GM21447 (cell line): ENCODE measurements around the gene ACSF3.
"Not testable (repeated sequence)": the region's sequence is repeated elsewhere in the genome, so short reads cannot be mapped to it uniquely, and the experiment has no call there.

Experiments used
- ATAC-seq: cut with Tn5 transposase; IDR thresholded peaks from one replicate; pipeline ENCODE4 v1.9.1; 2021; ENCODE audit not compliant: unreplicated experiment

Gene ACSF3

DNA sequence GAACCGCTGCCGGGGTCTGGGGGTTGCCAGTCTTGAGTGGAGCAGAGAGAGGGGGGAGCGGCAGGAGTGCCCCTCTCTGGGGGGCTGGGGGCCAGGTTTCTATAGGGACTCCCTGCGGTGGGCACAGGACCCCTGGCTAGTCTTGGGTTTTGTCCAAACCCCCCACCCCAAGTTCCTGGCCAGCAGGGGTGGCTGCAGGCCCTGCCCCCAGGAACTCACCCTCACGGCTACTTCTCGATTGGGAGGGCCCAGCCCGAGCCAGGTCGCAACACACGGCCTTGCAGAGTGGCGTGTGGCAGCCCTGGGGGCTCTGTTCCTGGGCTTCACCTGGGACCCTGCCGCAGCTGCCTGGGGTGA, 78.5 kb downstream of the ACSF3 start:
- no peak for ATAC-seq

DNA sequence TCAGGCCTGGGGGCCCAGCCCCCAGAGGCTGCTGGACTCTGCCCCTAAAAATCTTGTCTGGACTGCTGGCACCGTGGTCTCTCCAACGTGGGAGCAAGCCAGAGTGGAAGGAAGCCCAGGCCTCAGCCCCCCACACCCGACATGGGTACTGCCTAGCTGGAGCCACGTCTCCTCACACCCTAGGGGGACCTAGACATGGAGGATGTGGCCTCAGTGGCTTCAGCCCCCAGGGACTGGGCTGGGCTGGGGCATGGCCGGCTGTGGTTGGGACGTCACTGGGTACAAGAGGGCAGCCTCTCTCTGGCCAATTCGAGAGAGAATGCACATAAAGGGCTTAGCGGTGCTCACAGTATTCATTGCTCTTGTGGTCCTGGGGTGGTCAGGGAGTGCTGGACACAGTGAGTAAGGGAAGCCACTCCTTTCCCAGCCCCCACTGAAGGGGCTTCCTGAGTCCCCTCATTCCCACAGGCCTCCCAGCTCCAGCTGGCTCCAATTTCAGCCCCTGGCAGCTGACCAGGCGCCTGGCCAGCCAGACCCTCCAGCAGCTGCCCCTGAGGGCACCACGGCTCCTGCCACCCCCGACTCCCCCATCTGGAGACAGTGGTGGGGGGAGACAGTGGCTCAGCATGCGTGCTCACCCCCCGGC, 79.0 kb downstream of the ACSF3 start:
- no peak for ATAC-seq

DNA sequence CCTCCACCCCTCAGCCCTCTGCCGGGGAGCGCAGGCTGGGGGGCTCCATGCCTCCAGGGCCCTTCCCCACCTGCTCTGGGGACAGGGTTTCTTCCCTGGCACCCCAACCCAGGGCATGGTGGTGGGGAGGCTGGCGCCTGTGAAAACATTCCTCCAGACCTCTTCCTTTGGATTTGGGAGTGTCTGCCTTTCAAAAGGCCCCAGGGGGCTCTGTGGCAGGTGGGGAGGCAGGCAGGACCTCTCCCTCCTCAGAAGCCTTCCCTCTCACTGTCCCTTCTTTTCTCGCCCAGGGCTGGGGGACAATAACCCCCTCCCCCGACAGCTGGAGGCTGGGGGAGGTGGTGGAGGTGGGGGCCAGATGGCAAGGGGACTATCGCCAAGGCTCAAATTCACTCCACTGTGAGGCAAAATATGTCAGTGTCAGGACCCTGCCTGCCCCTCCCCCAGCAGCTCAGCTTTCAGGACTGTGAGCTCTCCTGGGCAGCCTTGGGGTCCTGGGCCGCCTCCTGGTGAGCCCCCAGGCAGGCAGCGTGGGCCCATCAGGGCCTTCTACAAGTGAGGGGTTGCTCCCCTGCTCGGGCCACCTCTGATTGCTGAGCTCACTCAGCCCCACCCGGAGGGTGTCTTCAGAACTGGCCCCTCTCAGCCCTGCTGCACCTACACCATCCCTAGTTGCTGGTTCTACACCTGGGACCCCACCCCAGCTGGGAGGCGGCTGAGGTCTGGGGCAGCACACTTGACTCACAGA, 79.7 kb downstream of the ACSF3 start:
- ATAC-seq, result no peak

DNA sequence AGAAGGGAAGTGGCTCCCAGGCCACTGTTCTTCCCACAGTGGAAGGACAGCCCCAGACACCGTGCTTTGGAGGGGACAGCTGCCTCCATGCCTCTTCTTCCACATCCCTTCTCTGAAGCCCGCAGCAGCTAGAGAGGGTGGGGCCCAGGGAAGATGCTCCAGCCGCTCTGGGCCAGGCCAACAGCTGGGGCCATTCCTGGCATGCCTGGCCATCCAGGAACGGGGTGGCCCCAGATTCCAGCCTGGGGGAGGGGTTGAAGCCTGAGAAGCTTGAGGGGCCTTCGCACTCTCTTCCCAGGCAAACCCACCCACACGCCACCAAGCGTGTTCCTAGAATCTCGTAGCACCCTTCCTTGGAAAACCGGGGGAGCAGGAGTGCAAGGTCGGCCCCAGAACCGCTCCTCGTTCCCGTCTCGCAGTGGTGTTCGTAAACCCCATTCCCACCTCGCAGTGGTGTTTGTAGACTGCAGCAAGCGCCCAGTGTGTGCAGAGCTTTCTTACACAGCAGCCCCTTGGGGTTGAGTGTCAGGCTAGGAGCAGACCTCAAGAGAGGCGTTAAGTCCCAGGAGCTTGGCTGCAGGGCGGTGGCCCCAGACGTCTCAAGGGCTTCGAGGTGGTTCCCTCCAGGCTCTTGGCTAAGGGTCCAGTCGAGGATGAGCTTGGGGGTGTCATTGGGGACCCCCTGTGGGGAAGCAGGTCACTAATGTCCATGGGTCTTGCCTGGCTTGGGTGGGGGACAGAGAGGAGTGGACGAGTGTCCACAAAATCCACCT, 80.6 kb downstream of the ACSF3 start:
- no peak for ATAC-seq

DNA sequence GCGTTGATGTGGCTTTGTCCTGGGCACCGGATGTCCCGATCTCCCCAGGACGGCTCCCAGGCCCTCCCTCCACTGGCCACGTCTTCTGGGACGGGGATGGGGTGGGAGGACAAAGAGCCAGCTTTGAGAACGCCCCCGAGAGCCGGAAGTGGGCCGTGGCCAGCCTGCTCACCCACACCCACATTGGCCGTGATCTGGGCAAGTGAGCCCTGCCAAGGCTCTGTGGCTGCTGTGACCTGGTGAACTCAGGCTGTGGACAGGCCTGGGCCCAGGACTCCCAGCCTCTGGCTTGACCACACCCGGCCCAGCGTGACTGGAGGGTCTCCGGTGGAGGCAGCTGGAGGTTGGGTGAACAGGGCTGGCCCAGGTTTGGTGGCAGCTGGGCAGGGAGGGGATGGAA, 81.2 kb downstream of the ACSF3 start:
- ATAC-seq, result no peak

DNA sequence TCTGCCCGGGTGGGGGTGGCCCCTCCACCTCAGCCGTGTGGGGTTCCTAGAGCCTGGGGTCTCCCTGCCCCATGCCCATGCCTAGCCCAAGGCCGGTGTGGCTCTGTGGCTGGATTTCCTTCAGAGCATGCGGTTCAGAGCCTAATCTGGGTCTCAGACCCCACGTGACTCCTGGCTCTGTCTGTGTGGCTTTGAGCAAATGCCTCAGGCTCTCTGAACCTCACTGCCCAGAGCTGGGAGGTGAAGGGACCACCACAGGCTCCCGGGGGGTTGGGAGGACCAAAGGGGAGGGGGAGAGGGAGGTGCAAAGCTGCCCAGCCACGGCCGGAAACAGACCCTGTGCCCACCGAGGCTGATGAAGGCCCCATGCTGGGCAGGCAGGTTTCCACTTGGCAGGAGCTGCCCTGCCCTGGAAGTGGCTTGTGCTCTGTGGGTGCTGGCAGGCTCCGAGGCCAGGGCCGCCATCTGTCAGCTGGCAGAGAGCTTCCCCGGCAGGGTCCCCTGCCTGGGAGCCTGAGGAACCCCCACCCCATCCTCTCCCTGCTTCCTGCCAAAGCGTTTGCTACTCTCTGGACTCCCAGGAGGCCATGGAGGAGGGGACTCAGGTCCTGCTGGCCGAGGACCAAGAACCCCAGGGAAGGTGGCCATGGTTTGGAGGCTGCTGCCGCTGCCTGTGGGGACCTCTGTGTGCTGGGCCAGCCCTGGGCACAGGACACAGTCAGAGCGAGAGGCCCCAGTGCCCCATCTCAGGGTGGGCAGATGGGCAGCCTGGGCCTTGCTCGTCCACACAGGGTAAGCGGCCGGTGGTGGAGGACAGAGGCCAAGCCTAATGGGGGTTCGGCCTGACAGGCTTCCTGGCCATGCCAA, 81.9 kb downstream of the ACSF3 start:
- no peak for ATAC-seq

DNA sequence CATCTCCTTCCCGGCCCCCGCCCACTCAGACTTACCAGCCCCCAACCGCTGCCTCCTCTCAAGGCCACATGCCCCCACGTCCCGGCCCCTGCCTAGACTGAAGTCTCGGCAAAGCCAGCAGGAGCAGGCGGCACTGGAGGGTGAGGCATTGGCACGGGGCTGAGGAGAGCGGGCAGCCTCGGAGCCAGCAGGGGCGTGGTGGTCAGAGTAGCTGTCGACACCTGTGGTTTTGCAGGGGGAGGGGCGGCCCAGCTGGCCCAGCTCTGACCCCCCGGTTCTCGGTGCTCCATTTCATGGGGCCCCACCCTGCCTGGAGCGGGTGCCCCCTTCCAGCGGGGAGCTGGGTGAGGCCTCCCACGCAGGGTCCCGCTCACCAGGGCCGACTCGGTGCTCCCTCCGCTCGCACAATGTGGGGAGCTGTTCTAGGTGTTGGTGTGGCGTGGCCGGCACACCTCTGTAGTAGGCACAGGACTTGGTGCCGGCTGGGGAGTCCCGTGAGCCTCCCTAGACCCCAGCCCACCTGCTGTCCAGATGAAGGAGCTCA, 82.6 kb downstream of the ACSF3 start:
- no peak for ATAC-seq

DNA sequence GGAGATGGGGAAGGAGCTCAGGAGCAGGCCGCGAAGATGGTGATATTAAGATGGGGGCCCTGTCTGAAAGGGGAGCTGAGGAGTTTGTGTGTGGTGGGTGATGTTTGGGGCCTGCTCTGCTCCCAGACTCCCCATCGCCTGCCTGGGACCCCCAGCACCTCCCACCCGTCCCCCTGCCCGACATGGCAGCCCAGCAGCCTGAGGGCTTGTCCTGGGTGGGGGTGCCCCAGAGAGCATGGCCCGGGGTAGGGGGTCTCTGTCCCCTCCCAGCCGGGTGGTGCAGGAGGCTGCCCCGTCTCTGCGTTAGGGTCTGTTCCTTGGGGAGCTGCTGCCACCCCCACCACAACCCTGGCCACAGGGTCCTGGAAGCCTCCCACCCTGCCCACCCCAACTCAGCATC, 83.1 kb downstream of the ACSF3 start:
- no peak for ATAC-seq

DNA sequence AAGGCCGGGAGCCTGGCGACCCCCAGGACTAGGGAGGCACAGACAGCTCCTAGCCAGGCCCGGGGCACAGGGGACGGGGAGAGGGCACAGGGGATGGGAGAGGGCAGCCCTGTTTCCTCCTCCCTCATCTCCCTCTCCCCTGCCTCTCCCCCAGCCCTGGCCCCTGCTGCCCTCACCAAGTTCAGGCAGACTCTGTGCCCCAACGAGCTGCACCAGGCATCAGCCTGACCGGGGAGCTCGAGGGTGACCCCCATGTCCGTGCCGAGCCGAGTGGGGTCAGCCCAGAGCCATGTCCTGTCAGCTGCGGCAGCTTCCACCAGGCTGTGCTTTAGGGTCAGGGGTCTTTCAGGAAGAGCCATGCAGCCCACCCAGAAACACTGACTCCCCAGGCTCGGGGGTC, 83.8 kb downstream of the ACSF3 start:
- no peak for ATAC-seq

DNA sequence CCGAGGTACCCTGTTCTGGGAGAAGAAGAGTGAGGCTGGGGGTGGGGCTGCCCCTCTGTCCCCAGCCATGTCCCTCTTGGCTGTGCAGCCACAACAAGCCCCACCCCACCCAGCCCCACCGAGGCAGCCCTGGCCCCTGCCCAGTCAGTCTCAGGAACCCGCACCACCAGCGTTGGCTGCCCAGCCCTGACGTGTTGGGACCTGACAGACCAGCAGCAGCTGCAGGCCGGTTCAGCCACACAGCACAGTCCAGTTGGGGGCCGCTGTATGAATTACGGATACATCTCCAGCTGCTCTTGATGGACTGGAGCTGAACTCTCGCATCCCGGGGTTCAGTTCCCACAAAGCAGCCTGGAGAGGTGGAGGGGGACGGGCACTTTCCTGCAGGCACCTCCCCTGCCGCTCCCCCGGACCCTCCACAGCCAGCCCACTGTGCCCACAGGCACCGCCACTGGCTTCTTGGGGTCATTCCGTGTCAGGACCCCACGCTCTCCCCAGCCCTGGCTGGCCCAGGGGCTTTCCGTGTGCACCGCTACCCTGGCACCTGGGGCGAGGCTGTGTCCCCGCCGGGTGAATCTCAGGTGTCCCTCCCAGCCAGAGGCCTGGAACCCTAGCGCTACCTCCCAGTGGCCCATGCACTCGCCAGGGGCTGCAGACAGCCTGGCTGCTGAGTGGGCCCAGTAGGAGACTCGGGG, 84.9 kb downstream of the ACSF3 start:
- no peak for ATAC-seq

DNA sequence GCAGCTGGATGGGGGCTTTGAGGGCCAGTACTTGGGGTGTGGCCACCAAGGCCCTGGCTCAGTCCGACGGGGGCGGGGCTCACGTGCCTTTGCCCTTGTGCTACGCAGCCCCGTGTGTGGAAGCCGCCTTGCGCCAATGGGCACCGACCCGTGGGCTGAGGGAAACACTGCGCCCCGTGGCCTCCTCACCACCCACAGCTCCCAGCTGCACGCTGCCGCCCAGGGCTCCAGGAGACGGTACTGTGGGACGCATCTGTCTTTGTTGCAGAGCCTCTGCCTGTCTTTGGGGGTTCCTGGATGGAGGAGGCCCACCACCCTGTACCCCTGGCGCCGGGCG, 85.5 kb downstream of the ACSF3 start:
- no peak for ATAC-seq

DNA sequence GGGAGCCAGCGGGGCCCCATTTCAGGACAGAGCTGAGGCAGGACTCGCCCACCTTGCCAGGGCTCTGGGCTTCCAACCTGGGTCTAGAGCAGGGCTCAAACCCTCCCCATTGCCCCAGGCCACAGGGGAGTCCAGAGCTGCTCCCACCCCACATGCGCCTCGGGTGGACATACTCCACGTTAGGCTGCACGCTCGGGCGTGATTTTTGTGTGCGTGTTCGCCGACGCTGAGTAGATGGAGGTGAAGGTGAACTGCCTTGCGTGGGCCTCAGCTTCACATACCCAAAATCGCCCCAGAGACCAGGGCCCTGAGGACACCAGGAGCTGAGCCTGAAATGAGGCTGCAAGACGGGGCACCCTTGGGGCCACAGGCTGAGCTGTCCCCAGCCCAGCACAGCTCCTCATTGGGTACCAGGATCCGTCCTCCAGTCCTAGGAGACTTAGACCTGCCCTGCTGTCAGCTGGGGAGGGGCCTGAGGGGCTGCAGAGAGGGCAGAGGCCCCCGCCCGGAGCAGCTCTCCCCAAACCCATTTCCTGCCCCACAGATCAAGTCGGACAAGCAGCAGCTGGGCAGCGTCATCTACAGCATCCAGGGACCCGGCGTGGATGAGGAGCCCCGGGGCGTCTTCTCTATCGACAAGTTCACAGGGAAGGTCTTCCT, 86.1 kb downstream of the ACSF3 start:
- no peak for ATAC-seq

DNA sequence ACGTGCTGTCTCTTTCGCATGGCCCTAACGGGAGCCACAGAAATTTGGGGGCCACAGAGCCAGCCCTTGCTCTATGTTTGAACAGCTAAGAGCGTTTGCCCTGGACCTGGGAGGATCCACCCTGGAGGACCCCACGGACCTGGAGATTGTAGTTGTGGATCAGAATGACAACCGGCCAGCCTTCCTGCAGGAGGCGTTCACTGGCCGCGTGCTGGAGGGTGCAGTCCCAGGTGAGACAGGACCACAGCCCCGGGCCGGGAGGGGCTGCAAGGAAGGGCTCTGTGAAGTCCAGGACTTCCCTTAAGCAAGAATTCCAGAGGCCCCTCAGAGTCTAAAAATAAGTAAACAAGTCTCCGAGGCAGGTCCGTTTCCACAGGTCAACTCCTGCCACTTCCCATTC, 89.8 kb downstream of the ACSF3 start:
- ATAC-seq, result no peak

DNA sequence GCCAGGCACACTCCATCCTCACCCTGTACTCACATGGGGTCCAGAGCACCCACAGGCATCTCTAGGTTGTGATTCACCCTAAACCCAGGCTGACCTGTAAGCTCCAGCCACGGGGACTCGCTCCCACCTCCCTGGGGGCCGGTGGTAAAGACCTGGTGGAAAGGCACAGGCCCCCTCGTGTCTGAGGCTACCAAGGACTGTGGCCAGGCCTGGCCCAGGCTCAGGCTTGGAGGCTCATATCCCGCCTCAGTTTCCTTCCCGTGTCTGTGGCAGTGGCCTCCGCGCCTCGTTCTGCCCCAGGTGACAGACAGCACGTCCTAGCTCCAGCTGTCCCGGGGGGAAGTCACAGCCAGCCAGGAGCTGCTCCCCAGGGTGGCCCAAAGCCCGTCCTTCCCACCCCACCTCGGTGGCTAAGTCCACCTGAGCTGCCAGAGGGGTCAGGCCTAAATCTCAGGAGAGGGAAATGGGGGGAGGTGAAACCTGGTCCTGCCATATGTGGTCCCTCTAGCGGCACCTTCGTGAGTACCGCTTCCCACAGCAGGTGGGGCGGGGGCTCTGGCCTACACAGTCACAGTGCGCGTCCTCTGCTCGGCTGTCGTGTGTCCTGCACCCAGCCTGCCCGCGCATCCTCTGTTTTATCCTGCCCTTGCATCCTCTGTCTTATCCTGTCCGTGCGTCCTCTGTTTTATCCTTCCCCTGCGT, 90.5 kb downstream of the ACSF3 start:
- no peak for ATAC-seq

DNA sequence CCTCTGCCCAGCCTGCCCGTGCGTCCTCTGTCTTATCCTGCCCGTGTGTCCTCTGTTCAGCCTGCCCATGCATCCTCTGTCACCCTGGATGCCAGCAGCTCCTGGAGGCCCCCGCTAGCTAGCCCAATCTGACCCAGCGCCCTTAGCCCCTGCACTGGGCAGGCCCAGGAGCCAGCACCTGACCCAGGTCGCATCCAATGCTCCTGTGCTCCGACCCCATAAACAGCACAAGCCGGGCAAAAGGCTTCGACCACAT, 91.0 kb downstream of the ACSF3 start:
- no peak for ATAC-seq

DNA sequence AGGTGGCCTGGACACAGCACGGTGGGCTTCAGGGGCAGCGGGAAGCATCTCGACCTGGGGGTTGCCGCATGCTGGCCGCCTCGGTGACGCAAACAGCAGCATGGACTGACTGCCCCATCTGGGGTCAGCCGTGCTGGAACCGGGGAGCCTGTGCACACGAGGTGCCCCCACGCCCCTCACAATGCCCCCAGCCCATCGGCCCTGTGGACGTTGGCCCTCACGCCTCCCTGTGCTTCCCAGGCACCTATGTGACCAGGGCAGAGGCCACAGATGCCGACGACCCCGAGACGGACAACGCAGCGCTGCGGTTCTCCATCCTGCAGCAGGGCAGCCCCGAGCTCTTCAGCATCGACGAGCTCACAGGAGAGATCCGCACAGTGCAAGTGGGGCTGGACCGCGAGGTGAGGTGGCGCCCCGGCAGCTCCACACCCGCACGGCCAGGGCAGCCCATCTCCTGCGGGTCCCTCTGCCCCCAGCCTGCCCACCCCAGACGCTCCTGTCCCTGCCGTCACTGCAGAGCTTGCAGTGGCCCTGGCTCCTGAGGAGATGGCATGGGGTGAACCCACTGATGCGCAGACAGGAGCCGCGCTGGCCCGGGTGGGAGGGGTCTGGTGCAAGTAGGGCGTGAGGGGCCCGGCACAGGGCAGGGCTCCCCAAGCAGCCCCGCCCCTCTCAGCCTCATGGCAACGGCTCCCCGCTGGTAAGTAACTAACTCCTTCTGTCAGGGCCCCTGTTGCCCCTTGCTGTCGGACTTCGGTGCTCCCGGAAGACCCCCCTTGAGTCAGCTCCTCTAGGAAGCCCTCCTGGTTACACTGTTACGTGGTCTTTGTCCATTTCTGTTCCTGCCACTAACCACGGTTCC, 91.5 kb downstream of the ACSF3 start:
- no peak for ATAC-seq

DNA sequence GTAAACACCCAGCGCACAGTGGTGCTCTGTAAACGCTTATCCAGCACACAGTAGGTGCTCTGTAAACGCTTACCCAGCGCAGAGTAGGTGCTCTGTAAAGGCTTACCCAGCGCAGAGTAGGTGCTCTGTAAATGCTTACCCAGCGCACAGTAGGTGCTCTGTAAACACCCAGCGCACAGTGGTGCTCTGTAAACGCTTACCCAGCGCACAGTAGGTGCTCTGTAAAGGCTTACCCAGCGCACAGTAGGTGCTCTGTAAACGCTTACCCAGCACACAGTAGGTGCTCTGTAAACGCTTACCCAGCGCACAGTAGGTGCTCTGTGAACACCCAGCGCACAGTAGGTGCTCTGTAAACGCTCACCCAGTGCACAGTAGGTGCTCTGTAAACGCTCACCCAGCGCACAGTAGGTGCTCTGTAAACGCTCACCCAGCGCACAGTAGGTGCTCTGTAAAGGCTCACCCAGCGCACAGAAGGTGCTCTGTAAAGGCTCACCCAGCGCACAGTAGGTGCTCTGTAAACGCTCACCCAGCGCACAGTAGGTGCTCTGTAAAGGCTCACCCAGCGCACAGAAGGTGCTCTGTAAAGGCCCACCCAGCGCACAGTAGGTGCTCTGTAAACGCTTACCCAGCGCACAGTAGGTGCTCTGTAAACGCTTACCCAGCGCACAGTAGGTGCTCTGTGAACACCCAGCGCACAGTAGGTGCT, 92.4 kb downstream of the ACSF3 start:
- not testable (repeated sequence) for ATAC-seq

DNA sequence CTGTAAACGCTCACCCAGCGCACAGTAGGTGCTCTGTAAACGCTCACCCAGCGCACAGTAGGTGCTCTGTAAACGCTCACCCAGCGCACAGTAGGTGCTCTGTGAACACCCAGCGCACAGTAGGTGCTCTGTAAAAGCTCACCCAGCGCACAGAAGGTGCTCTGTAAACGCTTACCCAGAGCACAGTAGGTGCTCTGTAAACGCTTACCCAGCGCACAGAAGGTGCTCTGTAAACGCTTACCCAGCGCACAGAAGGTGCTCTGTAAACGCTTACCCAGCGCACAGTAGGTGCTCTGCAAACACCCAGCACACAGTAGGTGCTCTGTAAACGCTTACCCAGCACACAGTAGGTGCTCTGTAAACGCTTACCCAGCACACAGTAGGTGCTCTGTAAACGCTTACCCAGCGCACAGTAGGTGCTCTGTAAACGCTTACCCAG, 93.0 kb downstream of the ACSF3 start:
- ATAC-seq, result not testable (repeated sequence)
